AG04450 (cell line): ENCODE data around the gene NCBP2L. TPM values are rescaled to one million over a fixed set of nuclear protein-coding genes. Genes with fewer than 3 reads are reported as not detected.

Experiments used
- CTCF ChIA-PET: fragments of 300-600, 350-600 bp; formaldehyde crosslinking; extraction: SDS; loops from one replicate; lab custom pipeline; 2022; ENCODE audit warnings: antibody characterized with exemption, inconsistent platforms; lab: Charles Lee
- POLR2A ChIA-PET: fragments of 350-600 bp; formaldehyde crosslinking; extraction: SDS; loops from one replicate; lab custom pipeline; 2021; ENCODE audit warnings: antibody characterized with exemption, inconsistent platforms; lab: Yijun Ruan, JAX
- DNase-seq: peaks from one replicate; pipeline ENCODE4 v3.0.0-alpha.2; 2011; ENCODE audit warnings: low read depth, low spot score
- H3K27ac ChIP-seq: one replicate; pipeline ENCODE4 v1.5.1; 2012; ENCODE audit warnings: low read depth, low read length, control low read depth
- H3K27me3 ChIP-seq: one replicate; pipeline ENCODE4 v1.6.0; 2012; ENCODE audit warnings: low read length; ENCODE audit not compliant: control insufficient read depth, insufficient read depth
- H3K4me3 ChIP-seq: 2 replicates; pipeline ENCODE4 v1.5.1; 2011; ENCODE audit warnings: mild to moderate bottlenecking, low read depth, low read length, control low read depth
- H3K9me3 ChIP-seq: 2 replicates; pipeline ENCODE4 v1.5.1; 2012; ENCODE audit warnings: low read length; ENCODE audit not compliant: control insufficient read depth, insufficient read depth
- CTCF ChIP-seq: IDR thresholded peaks from 2 replicates; pipeline ENCODE4 v1.5.1; 2011; ENCODE audit warnings: low read depth, low read length, control low read depth, inconsistent platforms
- polyA plus RNA-seq: library from polyadenylated mRNA; depleted of rRNA; stranded (reverse); fragments of >200 nt; gene quantifications from 2 replicates; pipeline ENCODE4 v1.2.3, GENCODE V29; 2011

NCBP2L gene
- polyA plus RNA-seq, 1 experiment: not detected

- no peaks in the 10 kb centered on the region for H3K9me3 ChIP-seq
- POLR2A ChIA-PET: no interaction called here
- no peak for DNase-seq
- H3K27me3 ChIP-seq: peaks cover 2% of the 10 kb centered on the region
- H3K4me3 ChIP-seq: no peak overlapping the region
- no peak for TF ChIP-seq CTCF
- no peak overlapping the region for H3K27ac ChIP-seq
- CTCF ChIA-PET: interaction anchor here (0.6 to 1.4 kb wide), 4 partner anchors 50 to 755 kb away, joined by 3 to 5 read pairs (median 4); no protein-coding TSS in a partner anchor
Measured at GRCh38 chrX:107766470-107767150, 10.9 kb upstream of the NCBP2L start.

GRCh38 chrX:107768051-107768450 is 9.5 kb upstream of the NCBP2L start:
- H3K27ac ChIP-seq: no peak overlapping the region
- TF ChIP-seq CTCF: no peak
- no peak overlapping the region for H3K4me3 ChIP-seq
- H3K27me3 ChIP-seq: peaks cover 6% of the 10 kb centered on the region
- no peaks in the 10 kb centered on the region for H3K9me3 ChIP-seq
- ChIA-PET POLR2A (no interaction called here), CTCF (no interaction called here)
- no peak for DNase-seq

GRCh38 chrX:107769581-107770317 is 7.8 kb upstream of the NCBP2L start:
- H3K27ac ChIP-seq: no peak overlapping the region
- peaks cover 22% of the 10 kb centered on the region for H3K27me3 ChIP-seq
- ChIA-PET CTCF (no interaction called here), POLR2A (no interaction called here)
- no peak for DNase-seq
- no peak overlapping the region for H3K4me3 ChIP-seq
- no peaks in the 10 kb centered on the region for H3K9me3 ChIP-seq
- TF ChIP-seq CTCF: no peak

- no peak overlapping the region for H3K27ac ChIP-seq
- DNase-seq: no peak
- TF ChIP-seq CTCF: no peak
- H3K4me3 ChIP-seq: no peak overlapping the region
- H3K27me3 ChIP-seq: peaks cover 26% of the 10 kb centered on the region
- ChIA-PET CTCF (no interaction called here), POLR2A (no interaction called here)
- H3K9me3 ChIP-seq: no peaks in the 10 kb centered on the region
Measured at GRCh38 chrX:107773206-107773605, 4.3 kb upstream of the NCBP2L start.

GRCh38 chrX:107773906-107774435 is 3.6 kb upstream of the NCBP2L start:
- TF ChIP-seq CTCF: no peak
- H3K9me3 ChIP-seq: no peaks in the 10 kb centered on the region
- POLR2A ChIA-PET: no interaction called here
- CTCF ChIA-PET: interaction anchor here (1.4 to 3.6 kb wide), 3 partner anchors 101 to 748 kb away, joined by 3 to 19 read pairs (median 6); no protein-coding TSS in a partner anchor
- H3K4me3 ChIP-seq: no peak overlapping the region
- peaks cover 26% of the 10 kb centered on the region for H3K27me3 ChIP-seq
- no peak overlapping the region for H3K27ac ChIP-seq
- no peak for DNase-seq
